K562 (cell line): ENCODE results near the gene SH3TC1. TPM values are rescaled to one million over a fixed set of nuclear protein-coding genes. Genes with fewer than 3 reads are reported as not detected.
A peak's percentile ranks its signal among the peaks of the same experiment; 100 is the strongest.

ENCODE experiments used
- ATF4 ChIP-seq: fragments of 450-650 bp; formaldehyde crosslinking; IDR thresholded peaks from 2 replicates; pipeline ENCODE4 v1.4.0; 2022; ENCODE audit warnings: mild to moderate bottlenecking, moderate library complexity
- IRF9 ChIP-seq: fragments of 450-650 bp; IDR thresholded peaks from 2 replicates; pipeline ENCODE4 v1.6.1; 2016; ENCODE audit warnings: missing biosample characterization, missing genetic modification characterization
- MAZ ChIP-seq, 2 experiments: fragments of 450-650 bp in 1 of 2; sonication (generic) in 1 of 2; formaldehyde crosslinking; IDR thresholded peaks in 1 of 2; conservative IDR thresholded peaks in 1 of 2; 2 replicates each; pipeline versions ENCODE4 v1.4.0 to v1.5.0; 2020; ENCODE audit warnings: mild to moderate bottlenecking in 1 of 2, missing genetic modification reagents in 1 of 2
- NR2C1 ChIP-seq, 2 experiments: fragments of 450-650 bp; IDR thresholded peaks; 2 replicates each; pipeline ENCODE4 v1.6.1; 2017; ENCODE audit warnings: mild to moderate bottlenecking in 2 of 2, antibody characterized with exemption in 1 of 2, inconsistent platforms in 1 of 2, missing compliant biosample characterization in 1 of 2, missing genetic modification characterization in 1 of 2
- TSC22D4 ChIP-seq: fragments of 450-650 bp; IDR thresholded peaks from 2 replicates; pipeline ENCODE4 v1.6.1; 2016; ENCODE audit warnings: missing genetic modification characterization, missing biosample characterization, control low read depth
- USF1 ChIP-seq: sonication (generic); formaldehyde crosslinking; IDR thresholded peaks from 2 replicates; pipeline ENCODE4 v1.9.0; 2022; ENCODE audit warnings: mild to moderate bottlenecking, missing genetic modification reagents
- ZNF695 ChIP-seq: fragments of 450-650 bp; formaldehyde crosslinking; IDR thresholded peaks from 2 replicates; pipeline ENCODE4 v1.4.0; 2020; ENCODE audit warnings: mild to moderate bottlenecking, moderate library complexity
- ZNF707 ChIP-seq: fragments of 250-450 bp; sonication (Bioruptor Pico); conservative IDR thresholded peaks from 2 replicates; pipeline ENCODE4 v1.8.0; 2022; ENCODE audit warnings: inconsistent platforms, mild to moderate bottlenecking, moderate library complexity
- polyA plus RNA-seq, 8 experiments: library from polyadenylated mRNA; depleted of rRNA in 4 of 8; stranded (reverse) in 5 of 8; unstranded in 3 of 8; fragments of >200 nt; fragmentation: Nextera tagmentation in 2 of 8; fragmentation: Illumina TruSeq in 1 of 8; extraction: Ambion mirVana in 2 of 8; extraction: Trizol in 1 of 8; gene quantifications; 2 replicates each; pipeline versions ENCODE4 v1.2.1 to v1.2.3, GENCODE V29; 2011 to 2014; ENCODE audit warnings: inconsistent platforms in 1 of 8, missing spikeins in 1 of 8
- total RNA-seq, 7 experiments: library from RNA; depleted of rRNA in 6 of 7; stranded (reverse); fragments of >200 nt in 6 of 7; fragmentation: Illumina TruSeq in 2 of 7; extraction: Trizol in 2 of 7; gene quantifications; 2 replicates each; pipeline versions ENCODE4 v1.2.1 to v1.2.3, GENCODE V29; 2011 to 2021; ENCODE audit warnings: low replicate concordance in 1 of 7

The SH3TC1 gene
- total and polyA plus RNA-seq, 9 of the 15 experiments (the other 6 are each of a cell fraction or from before 2014, with no cell fraction given): 0.04 to 2.1 (median 0.48) TPM; not detected in 1

GRCh38 chr4:8242782-8243560 is 43.9 kb downstream of the SH3TC1 start (continued):
- TF ChIP-seq ATF4: no peak
- TF ChIP-seq IRF9 (tag): peak; percentile 77
- TF ChIP-seq USF1 (CRISPR knock-in tag): no peak
- no peak for TF ChIP-seq NR2C1 (IDR thresholded peaks at IDR 0.05)
- TF ChIP-seq NR2C1 (tag; IDR thresholded peaks at IDR 0.05): peak; percentile 86
- TF ChIP-seq ZNF695: no peak
- no peak for TF ChIP-seq TSC22D4 (tag)
- no peak for TF ChIP-seq MAZ (CRISPR knock-in tag; conservative IDR thresholded peaks at IDR 0.05 in 1 of 2, IDR thresholded peaks at IDR 0.05 in 1 of 2)
- TF ChIP-seq ZNF707 (CRISPR knock-in tag): no peak
